ENCODE results near the gene ANKRD27.
"Not testable (repeated sequence)": the region's sequence is repeated elsewhere in the genome, so short reads cannot be mapped to it uniquely, and the experiment has no call there.

The ANKRD27 gene

DNA sequence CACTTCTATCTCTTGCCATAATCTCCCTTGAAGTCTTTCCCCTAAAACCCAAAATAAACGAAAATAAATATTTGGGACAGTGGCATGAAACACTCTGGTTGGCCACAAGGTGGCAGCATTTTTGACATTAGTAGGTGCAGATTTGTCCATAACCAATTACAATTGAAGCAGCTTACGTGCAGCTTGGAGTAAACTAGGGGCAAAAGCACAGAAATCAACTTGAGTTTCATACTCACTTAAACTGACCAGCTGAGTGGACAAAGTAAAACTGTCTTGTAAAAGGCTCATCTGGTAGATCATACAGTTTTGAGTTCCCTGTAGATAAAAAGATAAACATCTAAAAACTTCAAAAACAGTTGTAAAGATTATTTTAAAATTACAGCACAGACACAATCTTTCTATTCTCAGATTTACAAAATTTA, 75.2 kb downstream of the ANKRD27 start:
- DNase-seq (ENCODE audit: low spot score) = peak; percentile 75

DNA sequence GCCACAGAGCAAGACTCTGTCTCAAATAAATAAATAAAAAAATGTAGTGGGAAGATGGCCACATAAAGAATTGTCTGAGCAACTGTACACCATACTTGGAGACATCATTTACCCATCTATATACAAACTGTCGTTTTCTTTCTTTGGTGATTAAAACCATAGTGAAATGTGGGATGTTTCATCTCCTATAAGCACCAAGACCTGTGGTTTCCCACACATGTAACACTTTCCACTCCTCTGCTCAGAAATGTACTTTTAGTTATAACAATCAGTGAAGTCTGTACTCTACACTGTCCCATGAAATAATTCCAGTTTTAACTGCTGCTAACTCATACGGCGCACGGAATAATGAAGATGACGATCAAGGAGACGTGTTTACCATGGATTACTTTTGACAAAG, 75.7 kb downstream of the ANKRD27 start:
- DNase-seq (ENCODE audit: low spot score) = no peak

DNA sequence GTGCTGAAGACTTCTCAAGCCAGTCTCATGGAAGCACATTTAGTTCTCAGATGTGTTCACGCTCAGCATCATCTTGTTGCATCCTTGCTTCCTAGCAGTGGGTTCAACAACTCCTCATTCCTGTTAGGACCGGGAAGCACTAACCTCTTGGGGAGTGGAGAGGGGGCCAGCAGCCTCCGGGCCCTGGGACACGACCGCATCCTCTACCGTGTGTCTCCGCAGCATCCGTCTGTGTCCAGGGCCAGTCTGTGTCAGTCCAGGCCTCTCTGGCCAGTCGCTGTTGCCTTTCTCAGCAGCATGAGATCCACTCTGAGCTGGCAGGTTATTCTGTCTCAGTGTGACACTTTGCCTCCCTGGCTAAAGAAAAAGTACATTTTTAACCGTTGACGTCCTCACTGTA, 77.0 kb downstream of the ANKRD27 start:
- DNase-seq (ENCODE audit: low spot score) = no peak

DNA sequence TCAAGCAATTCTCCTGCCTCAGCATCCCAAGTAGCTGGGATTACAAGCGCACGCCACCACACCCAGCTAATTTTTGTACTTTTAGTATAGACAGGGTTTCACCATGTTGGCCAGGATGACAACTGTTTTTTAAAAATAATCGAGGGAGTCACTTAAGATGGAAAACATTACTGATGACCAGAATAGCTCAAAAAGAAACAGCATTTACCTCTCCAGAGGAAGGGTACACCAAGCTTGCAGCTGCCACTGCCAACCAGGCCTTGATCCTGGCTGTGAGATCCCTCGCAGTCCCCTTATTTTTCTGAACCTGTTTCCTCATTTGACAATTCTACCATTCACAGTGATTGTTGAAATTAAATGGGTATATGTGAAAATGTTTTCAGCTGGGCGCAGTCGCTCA, 79.5 kb downstream of the ANKRD27 start:
- no peak for DNase-seq (ENCODE audit: low spot score)

DNA sequence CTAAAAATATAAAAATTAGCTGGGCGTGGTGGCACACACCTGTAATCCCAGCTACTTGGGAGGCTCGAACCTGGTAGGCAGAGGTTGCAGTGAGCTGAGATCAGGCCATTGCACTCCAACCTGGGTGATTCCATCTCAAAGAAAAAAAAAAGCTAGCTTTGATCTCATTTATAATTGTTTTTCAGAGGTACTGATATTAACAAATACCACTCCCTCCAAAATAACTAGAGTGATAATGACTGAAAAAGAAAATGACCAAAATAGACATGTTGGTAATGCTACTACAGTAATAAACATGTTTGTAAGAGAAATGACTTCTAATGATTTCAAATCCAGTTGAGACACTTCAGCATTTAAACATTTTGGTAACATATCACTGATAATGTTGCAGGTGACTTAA, 81.0 kb downstream of the ANKRD27 start:
- no peak for DNase-seq (ENCODE audit: low spot score)

DNA sequence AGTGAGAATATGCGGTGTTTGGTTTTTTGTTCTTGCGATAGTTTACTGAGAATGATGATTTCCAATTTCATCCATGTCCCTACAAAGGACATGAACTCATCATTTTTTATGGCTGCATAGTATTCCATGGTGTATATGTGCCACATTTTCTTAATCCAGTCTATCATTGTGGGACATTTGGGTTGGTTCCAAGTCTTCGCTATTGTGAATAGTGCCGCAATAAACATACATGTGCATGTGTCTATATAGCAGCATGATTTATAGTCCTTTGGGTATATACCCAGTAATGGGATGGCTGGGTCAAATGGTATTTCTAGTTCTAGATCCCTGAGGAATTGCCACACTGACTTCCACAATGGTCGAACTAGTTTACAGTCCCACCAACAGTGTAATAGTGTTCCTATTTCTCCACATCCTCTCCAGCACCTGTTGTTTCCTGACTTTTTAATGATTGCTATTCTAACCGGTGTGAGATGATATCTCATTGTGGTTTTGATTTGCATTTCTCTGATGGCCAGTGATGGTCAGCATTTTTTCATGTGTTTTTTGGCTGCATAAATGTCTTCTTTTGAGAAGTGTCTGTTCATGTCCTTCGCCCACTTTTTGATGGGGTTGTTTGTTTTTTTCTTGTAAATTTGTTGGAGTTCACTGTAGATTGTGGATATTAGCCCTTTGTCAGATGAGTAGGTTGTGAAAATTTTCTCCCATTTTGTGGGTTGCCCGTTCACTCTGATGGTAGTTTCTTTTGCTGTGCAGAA, 87.1 kb downstream of the ANKRD27 start:
- not testable (repeated sequence) for DNase-seq (ENCODE audit: low spot score)

DNA sequence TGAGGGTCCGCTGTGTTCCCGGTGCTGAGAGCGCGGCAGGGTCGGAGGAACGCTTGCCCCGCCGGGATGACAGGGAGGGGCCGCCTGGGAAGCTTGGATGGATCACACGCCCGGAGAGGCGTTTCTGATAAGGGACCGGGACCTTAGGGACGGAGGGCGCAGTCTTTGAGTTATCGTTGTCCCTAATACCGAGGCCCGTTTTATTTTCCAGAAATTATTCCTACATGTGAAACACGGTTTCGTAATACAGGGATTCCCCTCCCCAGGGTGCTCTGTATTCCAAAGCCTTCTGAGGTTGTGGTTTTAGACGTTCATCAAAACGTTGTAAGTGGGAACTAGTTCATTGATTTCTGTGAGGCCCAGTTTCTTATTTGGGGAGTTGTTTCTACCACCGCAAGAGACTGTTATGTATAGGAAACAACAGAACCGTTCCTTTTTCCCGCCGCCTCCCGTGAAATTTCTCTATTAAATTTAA, 93.2 kb downstream of the ANKRD27 start:
- DNase-seq (ENCODE audit: low spot score) = peak; percentile 43

DNA sequence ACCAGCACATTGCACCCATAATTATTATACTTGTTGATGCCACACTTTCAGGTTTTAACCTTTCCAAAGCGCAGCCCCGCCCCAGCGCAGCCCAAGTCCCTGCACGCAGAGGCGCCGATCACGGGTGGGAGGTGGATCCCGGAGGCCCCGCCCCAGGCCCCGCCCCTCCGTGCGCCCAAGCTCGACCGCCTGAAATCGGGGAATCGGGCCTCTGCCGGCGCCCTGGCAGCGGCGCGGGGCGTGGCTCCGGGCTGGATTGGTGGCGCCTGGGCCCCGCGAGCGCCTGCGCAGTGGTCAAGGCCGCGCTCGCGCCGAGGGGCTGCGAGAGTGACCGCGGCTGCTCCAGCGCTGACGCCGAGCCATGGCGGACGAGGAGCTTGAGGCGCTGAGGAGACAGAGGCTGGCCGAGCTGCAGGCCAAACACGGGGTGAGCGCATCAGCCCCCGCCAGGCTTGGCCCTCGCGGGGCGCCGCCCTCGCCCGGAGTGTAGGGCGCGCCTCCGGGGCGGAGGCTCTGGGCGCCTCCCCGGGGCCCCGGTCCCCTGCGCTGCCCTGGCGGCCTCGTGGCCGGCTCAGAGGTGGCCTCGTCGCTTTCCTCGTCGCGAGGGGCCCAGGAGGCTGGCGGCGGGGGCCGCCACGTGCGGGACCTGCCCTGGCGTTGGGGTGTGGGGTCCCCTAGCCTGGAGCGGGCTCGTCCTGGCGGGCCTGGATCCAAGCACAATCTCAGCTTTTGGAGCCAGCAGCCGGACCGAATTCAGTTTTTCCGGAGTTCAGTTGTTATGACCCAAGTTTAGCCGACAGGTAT, 93.9 kb downstream of the ANKRD27 start, which contains the start of gene PDCD5:
Gene PDCD5 (plus strand): TSS at position 290 of the 804 bp plus-strand sequence. CDS start 72 bp downstream, at position 362.
- peak; percentile 99 for DNase-seq (ENCODE audit: low spot score)

DNA sequence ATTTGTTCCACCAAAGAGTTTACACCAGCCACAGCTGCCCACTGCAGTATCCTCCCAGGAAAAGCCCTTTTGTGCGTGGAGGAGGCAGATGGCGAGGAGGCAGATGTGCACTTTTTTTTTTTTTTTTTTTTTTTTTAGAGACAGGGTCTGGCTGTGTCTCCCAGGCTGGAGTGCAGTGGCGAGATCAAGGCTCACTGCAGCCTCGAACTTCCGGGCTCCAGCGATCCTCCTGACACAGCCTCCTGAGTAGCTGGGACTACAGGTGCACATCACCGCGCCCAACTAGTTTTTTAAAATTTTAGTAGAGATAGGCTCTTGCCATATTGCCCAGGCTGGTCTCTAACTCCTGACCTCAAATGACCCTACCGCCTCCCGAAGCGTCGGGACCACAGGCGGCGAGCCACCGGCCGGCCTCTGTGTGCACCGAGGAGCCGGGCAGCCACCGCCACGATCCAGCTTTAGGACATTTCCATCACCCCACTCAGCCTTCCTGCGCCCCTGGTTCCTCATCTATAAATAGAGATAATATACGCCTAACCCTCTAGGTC, 94.6 kb downstream of the ANKRD27 start:
- no peak for DNase-seq (ENCODE audit: low spot score)

DNA sequence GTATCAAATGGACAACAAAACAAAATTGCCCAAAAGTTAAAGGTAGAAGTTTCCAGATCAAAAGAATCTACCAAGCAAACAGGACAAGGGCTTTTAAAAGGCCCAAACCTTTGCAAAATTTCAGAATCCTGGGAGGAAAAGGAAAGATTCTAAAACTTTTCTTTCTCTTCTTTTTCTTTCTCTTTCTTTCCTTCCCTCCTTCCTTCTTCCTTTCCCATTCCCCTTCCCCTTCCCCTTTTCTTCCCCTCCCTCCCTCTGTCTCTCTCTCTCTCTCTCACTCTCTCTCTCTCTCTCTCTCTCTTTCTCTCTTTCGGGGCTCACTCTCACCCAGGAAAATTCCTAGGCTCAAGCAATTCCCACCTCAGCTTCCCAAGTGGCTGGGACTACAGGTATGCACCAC, 98.2 kb downstream of the ANKRD27 start:
- DNase-seq (ENCODE audit: low spot score) = no peak

DNA sequence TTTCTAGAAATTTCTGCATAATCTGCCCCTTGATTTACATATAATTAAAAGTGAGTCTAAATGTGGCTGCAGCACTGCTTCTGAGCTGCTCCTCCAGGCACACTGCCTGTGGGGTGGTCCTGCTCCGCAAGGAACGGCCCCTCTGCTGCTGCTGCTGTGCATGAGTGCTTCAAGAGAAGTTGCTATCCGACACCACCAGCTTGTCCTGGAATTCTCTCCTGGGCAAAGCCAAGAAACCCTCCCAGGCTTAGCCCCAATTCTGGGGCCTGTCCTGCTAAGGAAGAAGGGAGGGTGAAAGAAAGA, 101.5 kb downstream of the ANKRD27 start:
- DNase-seq (ENCODE audit: low spot score) = no peak

DNA sequence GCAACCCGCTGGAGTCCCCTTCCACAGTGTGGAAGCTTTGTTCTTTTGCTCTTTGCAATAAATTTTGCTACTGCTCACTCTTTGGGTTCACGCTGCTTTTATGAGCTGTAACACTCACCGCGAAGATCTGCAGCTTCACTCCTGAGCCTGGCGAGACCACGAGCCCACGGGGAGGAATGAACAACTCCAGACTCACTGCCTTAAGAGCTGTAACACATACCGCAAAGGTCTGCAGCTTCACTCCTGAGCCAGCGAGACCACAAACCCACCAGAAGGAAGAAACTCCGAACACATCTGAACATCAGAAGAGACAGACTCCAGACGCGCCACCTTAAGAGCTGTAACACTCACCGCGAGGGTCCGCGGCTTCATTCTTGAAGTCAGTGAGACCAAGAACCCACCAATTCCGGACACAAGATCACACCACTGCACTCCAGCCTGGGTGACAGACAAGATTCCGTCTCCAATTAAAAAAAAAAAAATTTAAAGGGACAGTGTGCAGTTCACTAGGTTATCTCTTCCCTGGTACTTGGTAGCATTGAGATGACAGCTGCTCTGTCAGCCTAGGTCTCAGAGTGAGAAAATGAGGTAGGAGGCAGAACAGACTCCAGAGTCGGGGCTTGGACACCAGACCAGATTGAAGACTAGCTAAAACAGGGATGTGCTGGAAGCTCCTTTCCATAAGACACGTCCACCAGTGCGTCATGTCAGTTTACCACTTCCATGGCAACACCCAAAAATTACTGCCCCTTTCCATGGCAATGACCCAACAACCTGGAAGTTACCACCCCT, 102.1 kb downstream of the ANKRD27 start:
- DNase-seq (ENCODE audit: low spot score) = not testable (repeated sequence)

DNA sequence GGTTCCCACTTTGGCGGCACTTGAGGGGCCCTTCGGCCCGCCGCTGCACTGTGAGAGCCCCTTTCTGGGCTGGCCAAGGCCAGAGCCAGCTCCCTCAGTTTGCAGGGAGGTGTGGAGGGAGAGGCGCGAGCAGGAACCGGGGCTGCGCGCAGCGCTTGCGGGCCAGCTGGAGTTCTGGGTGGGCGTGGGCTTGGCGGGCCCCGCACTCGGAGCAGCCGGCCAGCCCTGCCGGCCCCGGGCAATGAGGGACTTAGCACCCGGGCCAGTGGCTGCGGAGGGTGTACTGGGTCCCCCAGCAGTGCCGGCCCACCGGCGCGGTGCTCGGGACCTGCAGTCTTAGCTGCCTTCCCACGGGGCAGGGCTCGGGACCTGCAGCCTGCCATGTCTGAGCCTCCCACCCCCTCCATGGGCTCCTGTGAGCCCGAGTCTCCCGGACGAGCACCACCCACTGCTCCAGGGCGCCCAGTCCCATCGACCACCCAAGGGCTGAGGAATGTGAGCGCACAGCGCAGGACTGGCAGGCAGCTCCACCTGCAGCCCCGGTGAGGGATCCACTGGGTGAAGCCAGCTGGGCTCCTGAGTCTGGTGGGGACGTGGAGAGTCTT, 103.4 kb downstream of the ANKRD27 start:
- DNase-seq (ENCODE audit: low spot score) = not testable (repeated sequence)

DNA sequence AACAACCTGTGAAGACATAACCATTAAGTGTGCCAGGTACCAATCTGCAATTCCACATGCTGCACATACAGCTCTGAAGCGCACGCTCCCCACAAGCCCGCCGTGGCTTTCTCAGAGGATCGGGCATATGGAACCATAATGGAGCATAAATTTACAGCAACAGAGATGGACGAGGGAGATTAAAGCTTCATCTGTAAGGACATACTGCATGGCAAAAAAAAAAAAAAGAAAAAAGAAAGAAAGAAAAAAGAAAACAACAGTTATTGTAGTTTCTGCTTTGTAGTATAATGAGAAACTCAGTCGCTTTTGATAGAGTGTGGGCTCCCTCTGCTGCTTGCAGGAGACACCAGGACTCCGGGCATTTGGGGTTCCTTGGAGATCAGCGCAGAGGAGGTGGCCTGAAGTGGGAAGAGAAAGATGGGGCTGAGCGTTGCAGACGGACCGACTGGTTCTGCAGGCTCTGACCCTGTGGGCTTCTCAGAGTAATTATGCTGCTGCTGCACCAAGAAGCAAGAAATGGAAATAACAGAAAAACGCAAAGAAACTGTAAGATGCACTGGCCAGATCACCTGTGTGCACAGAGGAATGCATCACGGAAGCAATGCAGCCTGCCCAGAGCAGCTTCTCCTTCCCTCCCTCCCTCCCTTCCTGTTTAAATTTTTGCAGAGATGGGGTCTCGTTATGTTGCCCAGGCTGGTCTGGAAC, 104.7 kb downstream of the ANKRD27 start:
- peak; percentile 72 for DNase-seq (ENCODE audit: low spot score)

DNA sequence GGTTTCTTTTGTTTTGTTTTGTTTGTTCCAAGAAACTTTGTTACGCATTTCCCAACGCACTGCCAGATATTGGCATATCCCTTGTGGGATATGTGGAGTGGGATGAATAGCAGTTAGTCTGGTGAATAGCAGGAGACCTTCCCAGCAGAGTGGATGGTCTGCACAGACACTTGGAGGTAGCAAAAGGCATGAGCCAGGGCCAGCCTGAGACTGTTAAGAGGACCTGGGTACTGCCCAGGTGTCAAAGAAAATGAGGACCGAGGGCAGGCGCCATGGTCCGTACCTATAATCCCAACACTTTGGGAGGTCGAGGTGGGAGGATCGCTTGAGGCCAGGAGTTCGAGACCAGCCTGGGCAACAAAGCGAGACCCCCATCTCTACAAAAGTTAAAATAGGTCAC, 107.5 kb downstream of the ANKRD27 start:
- DNase-seq (ENCODE audit: low spot score) = no peak

DNA sequence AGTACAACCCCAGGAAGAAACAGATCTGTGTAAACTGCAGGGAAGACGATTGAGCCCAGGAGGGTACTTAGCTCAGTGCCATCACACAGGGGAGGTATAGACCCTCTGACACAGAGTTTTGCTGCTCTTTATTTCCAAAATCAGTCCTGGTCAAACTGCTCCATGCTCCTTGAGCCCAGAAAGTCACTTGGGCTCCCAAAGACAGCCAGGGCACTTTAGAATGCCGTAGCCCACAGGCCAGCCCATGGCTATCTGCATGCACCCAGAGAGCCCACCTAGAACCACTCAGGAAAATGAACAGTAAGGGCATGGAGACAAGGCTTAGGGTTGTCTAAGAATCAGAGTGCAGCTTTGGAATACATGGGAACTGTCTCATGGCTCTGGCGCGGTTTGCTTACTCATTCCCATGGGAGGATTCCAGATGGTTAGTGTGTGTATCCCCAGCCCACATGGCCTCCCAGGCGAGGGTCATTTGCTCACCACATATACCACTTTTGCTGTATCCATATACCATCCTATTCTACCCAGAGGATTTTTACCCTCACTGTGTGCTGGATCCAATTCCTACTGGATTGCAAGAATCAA, 108.6 kb downstream of the ANKRD27 start:
- peak; percentile 45 for DNase-seq (ENCODE audit: low spot score)

DNA sequence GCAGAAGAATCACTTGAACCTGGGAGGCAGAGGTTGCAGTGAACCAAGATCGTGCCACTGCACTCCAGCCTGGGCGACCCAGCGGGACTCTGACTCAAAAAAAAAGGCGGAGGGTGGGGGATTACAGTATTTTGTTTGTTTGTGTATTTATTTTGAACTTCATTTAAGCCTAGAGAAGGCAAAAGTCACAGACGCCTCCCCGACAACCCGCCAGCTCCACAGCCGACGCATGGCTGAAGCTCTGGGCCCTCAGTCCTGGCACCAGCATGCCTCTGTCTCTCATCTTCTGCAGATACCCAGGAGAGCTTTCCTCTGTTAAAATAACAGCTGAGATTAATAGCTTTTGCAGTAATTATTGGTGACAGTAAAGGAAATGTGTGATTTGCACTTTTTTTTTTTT, 111.2 kb downstream of the ANKRD27 start:
- no peak for DNase-seq (ENCODE audit: low spot score)

DNA sequence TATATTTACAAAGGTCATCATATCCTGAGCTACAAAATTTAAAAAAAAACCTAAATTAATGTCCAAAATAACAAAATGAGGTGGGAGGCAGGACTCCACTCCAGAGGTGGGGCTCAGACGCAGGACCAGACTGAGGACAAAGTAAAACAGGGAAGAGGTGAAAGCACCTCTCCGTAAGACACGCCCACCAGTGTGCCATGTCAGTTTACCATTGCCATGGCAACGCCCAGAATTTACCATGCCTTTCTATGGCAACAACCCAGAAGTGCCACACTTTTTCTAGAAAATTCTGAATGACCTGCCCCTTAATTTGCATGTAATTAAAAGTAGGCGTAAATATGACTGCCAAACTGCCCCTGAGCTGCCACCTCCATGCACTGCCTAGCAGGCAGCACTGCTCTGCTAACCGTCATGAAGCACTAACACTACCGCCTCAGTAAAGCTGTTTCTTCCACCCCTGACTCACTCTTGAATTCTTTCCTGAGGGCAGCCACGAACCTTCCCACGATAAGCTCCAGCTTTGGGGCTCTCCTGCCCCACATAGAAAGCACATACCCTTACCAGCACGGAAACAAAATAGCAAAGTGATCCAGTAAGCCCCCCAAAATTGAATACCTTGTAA, 116.3 kb downstream of the ANKRD27 start:
- DNase-seq (ENCODE audit: low spot score) = no peak

DNA sequence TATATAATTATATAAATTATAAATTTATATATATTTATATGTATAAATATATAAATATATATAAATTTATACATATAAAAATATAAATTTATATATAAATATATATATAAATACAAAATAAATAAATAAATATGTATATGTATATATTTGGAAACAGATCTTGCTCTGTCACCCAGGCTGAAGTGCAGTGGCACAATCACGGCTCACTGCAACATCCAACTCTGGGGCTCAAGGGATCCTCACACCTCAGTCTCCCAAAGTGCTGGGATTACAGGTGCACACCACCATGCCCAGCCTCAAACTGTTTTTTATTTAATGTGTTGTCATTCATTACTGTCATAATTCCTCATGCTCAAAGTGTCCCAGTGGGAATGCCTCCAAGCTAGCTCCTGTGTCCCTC, 119.2 kb downstream of the ANKRD27 start:
- no peak for DNase-seq (ENCODE audit: low spot score)

DNA sequence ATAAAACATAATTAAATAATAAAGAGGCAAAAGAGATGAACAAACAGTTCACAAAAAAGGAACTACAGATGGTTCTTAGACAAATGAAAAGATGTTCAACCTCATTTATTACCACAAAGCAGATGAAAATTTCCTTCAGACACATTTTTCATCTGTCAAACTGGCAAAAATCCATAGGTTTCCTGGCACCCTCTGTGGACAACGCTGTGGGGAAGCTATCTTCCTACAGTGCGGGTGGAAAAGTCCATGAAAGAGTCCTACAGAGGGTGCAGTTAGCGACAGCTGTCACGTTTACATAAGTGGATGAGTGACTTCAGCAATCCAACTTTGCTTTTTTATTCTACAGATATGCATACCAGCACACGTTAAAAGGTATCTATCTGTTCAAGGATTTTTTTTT, 124.3 kb downstream of the ANKRD27 start:
- DNase-seq (ENCODE audit: low spot score) = no peak

Data from GM03348 (cell line).